Type B pancreatic cell (in vitro differentiated cells): ENCODE results near the gene RNF38. TPM values are rescaled to one million over a fixed set of nuclear protein-coding genes. Genes with fewer than 3 reads are reported as not detected.

ENCODE experiments used
- DNase-seq: peaks from one replicate; pipeline ENCODE4 v3.0.0; 2021; ENCODE audit warnings: mixed read lengths; ENCODE audit not compliant: unreplicated experiment; ENCODE audit errors: extremely low spot score
- H3K27ac Mint-ChIP-seq: 2 replicates; pipeline ENCODE4 v1.8.0; 2021; ENCODE audit warnings: mild to moderate bottlenecking, mixed read lengths
- H3K27me3 Mint-ChIP-seq: 2 replicates; pipeline ENCODE4 v1.8.0; 2021; ENCODE audit warnings: mixed read lengths
- H3K36me3 Mint-ChIP-seq: 2 replicates; pipeline ENCODE4 v1.8.0; 2021; ENCODE audit warnings: mixed read lengths
- H3K4me1 Mint-ChIP-seq: one replicate; pipeline ENCODE4 v1.8.0; 2021; ENCODE audit warnings: mixed read lengths; ENCODE audit not compliant: unreplicated experiment
- H3K4me3 Mint-ChIP-seq: 2 replicates; pipeline ENCODE4 v1.8.0; 2021; ENCODE audit warnings: mild to moderate bottlenecking, mixed read lengths
- H3K9me3 Mint-ChIP-seq: 2 replicates; pipeline ENCODE4 v1.8.0; 2021; ENCODE audit warnings: mixed read lengths
- CTCF ChIP-seq: fragments of 200-600 bp; sonication (generic); conservative IDR thresholded peaks from 2 replicates; pipeline ENCODE4 v1.5.0; 2021; ENCODE audit warnings: antibody characterized with exemption, mild to moderate bottlenecking
- total RNA-seq: library from RNA; stranded (reverse); gene quantifications from 2 replicates; pipeline ENCODE4 v1.2.1, GENCODE V29; 2021; ENCODE audit warnings: low replicate concordance

Gene RNF38
- total RNA-seq, 1 donor from 2014 or later, result 39.9 TPM

GRCh38 chr9:36290996-36291395 is 109.1 kb downstream of the RNF38 start:
- no peak for DNase-seq
- Mint-ChIP-seq H3K4me1 (peaks cover 14% of the 10 kb centered on the region), H3K27ac (no peak overlapping the region), H3K9me3 (peaks cover 4% of the 10 kb centered on the region), H3K27me3 (no peaks in the 10 kb centered on the region), H3K36me3 (no peaks in the 10 kb centered on the region), H3K4me3 (no peak overlapping the region)
- no peak for TF ChIP-seq CTCF

- Mint-ChIP-seq H3K9me3 (peaks cover 4% of the 10 kb centered on the region), H3K27ac (no peak overlapping the region), H3K4me3 (no peak overlapping the region), H3K27me3 (no peaks in the 10 kb centered on the region), H3K4me1 (peaks cover 14% of the 10 kb centered on the region), H3K36me3 (no peaks in the 10 kb centered on the region)
- no peak for TF ChIP-seq CTCF
- DNase-seq, result no peak
Measured at GRCh38 chr9:36289836-36290435, 110.1 kb downstream of the RNF38 start.

GRCh38 chr9:36288070-36288469 is 112.0 kb downstream of the RNF38 start:
- Mint-ChIP-seq H3K27me3 (no peaks in the 10 kb centered on the region), H3K4me1 (peaks cover 8% of the 10 kb centered on the region), H3K9me3 (no peaks in the 10 kb centered on the region), H3K36me3 (no peaks in the 10 kb centered on the region), H3K27ac (peak overlapping the region; percentile 31), H3K4me3 (no peak overlapping the region)
- no peak for TF ChIP-seq CTCF
- DNase-seq, result no peak

Other genes with a start within 250 kb of the RNF38 start
- not detected in 2 replicates for gene CCIN, start 230.9 kb downstream of the RNF38 start, total RNA-seq
- gene CLTA, start 209.3 kb downstream of the RNF38 start, total RNA-seq, result 220 and 233 TPM in 2 replicates
- 9.5 and 16.3 TPM in 2 replicates for gene GNE, start 141.8 kb downstream of the RNF38 start, total RNA-seq
- gene MELK, start 172.6 kb upstream of the RNF38 start, total RNA-seq, result 19.8 and 35.8 TPM in 2 replicates